Bronchial epithelial cell (primary cell): Measurements from ENCODE around the gene MBD3L2B. TPM values are rescaled to one million over a fixed set of nuclear protein-coding genes. Genes with fewer than 3 reads are reported as not detected.

ENCODE experiments used
- DNase-seq: peaks from one replicate; pipeline ENCODE4 v3.0.0-alpha.2; 2010; ENCODE audit warnings: low read depth
- FAIRE-seq: peaks from 2 replicates; lab custom pipeline; 2011; peaks lifted over from hg19 to GRCh38; lab: Jason Lieb, UNC
- H3K27me3 ChIP-seq: 2 replicates; pipeline ENCODE4 v1.5.1; 2011; ENCODE audit warnings: low read length; ENCODE audit not compliant: control insufficient read depth, insufficient read depth
- H3K36me3 ChIP-seq: 2 replicates; pipeline ENCODE4 v1.5.1; 2011; ENCODE audit warnings: low read length; ENCODE audit not compliant: control insufficient read depth, insufficient read depth
- H3K4me3 ChIP-seq: 2 replicates; pipeline ENCODE4 v1.5.1; 2011; ENCODE audit warnings: mild to moderate bottlenecking, low read depth, low read length, control low read depth
- CTCF ChIP-seq: IDR thresholded peaks from 2 replicates; pipeline ENCODE4 v1.5.1; 2011; ENCODE audit warnings: mild to moderate bottlenecking, moderate library complexity, low read length, control low read depth, inconsistent platforms; ENCODE audit not compliant: insufficient read depth, severe bottlenecking
- total RNA-seq: library from RNA; depleted of rRNA; stranded (reverse); fragments of >200 nt; gene quantifications from 2 replicates; pipeline ENCODE4 v1.2.1, GENCODE V29; 2014

Gene MBD3L2B
- total RNA-seq, 1 donor from 2014 or later, result not detected

GRCh38 chr19:6997679-6998445 is 23.4 kb downstream of the MBD3L2B start:
- DNase-seq (peak; percentile 35), FAIRE-seq (no peak)
- H3K4me3 ChIP-seq, result no peak overlapping the region
- H3K36me3 ChIP-seq, result no peaks in the 10 kb centered on the region
- no peaks in the 10 kb centered on the region for H3K27me3 ChIP-seq
- TF ChIP-seq CTCF, result no peak

GRCh38 chr19:6996810-6997209 is 24.4 kb downstream of the MBD3L2B start:
- TF ChIP-seq CTCF, result no peak
- FAIRE-seq, result no peak
- no peaks in the 10 kb centered on the region for H3K36me3 ChIP-seq
- DNase-seq, result no peak
- H3K4me3 ChIP-seq, result no peak overlapping the region
- H3K27me3 ChIP-seq, result no peaks in the 10 kb centered on the region

- H3K27me3 ChIP-seq, result no peaks in the 10 kb centered on the region
- no peak overlapping the region for H3K4me3 ChIP-seq
- DNase-seq (no peak), FAIRE-seq (no peak)
- H3K36me3 ChIP-seq, result no peaks in the 10 kb centered on the region
- TF ChIP-seq CTCF, result no peak
These were observed 26.2 kb downstream of the MBD3L2B start for GRCh38 chr19:6995054-6995453.

GRCh38 chr19:6988257-6988656 is 33.0 kb downstream of the MBD3L2B start:
- FAIRE-seq, result peak; percentile 91
- H3K36me3 ChIP-seq, result no peaks in the 10 kb centered on the region
- TF ChIP-seq CTCF, result no peak
- no peak for DNase-seq
- H3K27me3 ChIP-seq, result no peaks in the 10 kb centered on the region
- no peak overlapping the region for H3K4me3 ChIP-seq

GRCh38 chr19:6987850-6988249 is 33.4 kb downstream of the MBD3L2B start:
- Histone ChIP-seq H3K36me3 (no peaks in the 10 kb centered on the region), H3K27me3 (no peaks in the 10 kb centered on the region), H3K4me3 (no peak overlapping the region)
- DNase-seq (no peak), FAIRE-seq (no peak)
- no peak for TF ChIP-seq CTCF

- FAIRE-seq (peak; percentile 88), DNase-seq (peak; percentile 3)
- no peaks in the 10 kb centered on the region for H3K36me3 ChIP-seq
- no peak overlapping the region for H3K4me3 ChIP-seq
- no peaks in the 10 kb centered on the region for H3K27me3 ChIP-seq
- no peak for TF ChIP-seq CTCF
These were observed 37.8 kb downstream of the MBD3L2B start for GRCh38 chr19:6983448-6983847.
